ENCODE measurements around the gene PRAMEF27. TPM values are rescaled to one million over a fixed set of nuclear protein-coding genes. Genes with fewer than 3 reads are reported as not detected.

Gene PRAMEF27
- total RNA-seq, 1 experiment from 2014 or later = not detected

Other genes with a start within 250 kb of the PRAMEF27 start
- not detected for gene PRAMEF11, start 225.2 kb downstream of the PRAMEF27 start, total RNA-seq (2021; ENCODE audit: unreplicated experiment)
- not detected for gene HNRNPCL1, start 207.9 kb downstream of the PRAMEF27 start, total RNA-seq (2021; ENCODE audit: unreplicated experiment)
- gene PRAMEF2, start 199.5 kb downstream of the PRAMEF27 start, total RNA-seq (2021; ENCODE audit: unreplicated experiment) = not detected
- gene PRAMEF4, start 170.4 kb downstream of the PRAMEF27 start, total RNA-seq (2021; ENCODE audit: unreplicated experiment) = not detected
- gene PRAMEF10, start 158.3 kb downstream of the PRAMEF27 start, total RNA-seq (2021; ENCODE audit: unreplicated experiment) = not detected
- gene PRAMEF7, start 140.0 kb downstream of the PRAMEF27 start, total RNA-seq (2021; ENCODE audit: unreplicated experiment) = not detected
- gene PRAMEF6, start 109.0 kb downstream of the PRAMEF27 start, total RNA-seq (2021; ENCODE audit: unreplicated experiment) = not detected
- not detected for gene HNRNPCL3, start 4.2 kb upstream of the PRAMEF27 start, total RNA-seq (2021; ENCODE audit: unreplicated experiment)
- not detected for gene PRAMEF25, start 14.2 kb upstream of the PRAMEF27 start, total RNA-seq (2021; ENCODE audit: unreplicated experiment)
- gene HNRNPCL2, start 60.3 kb upstream of the PRAMEF27 start, total RNA-seq (2021; ENCODE audit: unreplicated experiment) = not detected
- not detected for gene PRAMEF26, start 99.4 kb upstream of the PRAMEF27 start, total RNA-seq (2021; ENCODE audit: unreplicated experiment)
- gene HNRNPCL4, start 109.1 kb upstream of the PRAMEF27 start, total RNA-seq (2021; ENCODE audit: unreplicated experiment) = not detected
- not detected for gene PRAMEF9, start 115.3 kb upstream of the PRAMEF27 start, total RNA-seq (2021; ENCODE audit: unreplicated experiment)
- not detected for gene PRAMEF13, start 144.8 kb upstream of the PRAMEF27 start, total RNA-seq (2021; ENCODE audit: unreplicated experiment)
- gene PRAMEF18, start 169.6 kb upstream of the PRAMEF27 start, total RNA-seq (2021; ENCODE audit: unreplicated experiment) = not detected
- gene PRAMEF5, start 197.6 kb upstream of the PRAMEF27 start, total RNA-seq (2021; ENCODE audit: unreplicated experiment) = not detected
- gene PRAMEF8, start 228.6 kb upstream of the PRAMEF27 start, total RNA-seq (2021; ENCODE audit: unreplicated experiment) = not detected
- not detected for gene PRAMEF33, start 247.0 kb upstream of the PRAMEF27 start, total RNA-seq (2021; ENCODE audit: unreplicated experiment)